Endothelial cell of umbilical vein (primary cell): Measurements from ENCODE around the gene INKA2. TPM values are rescaled to one million over a fixed set of nuclear protein-coding genes. Genes with fewer than 3 reads are reported as not detected.

ENCODE experiments used
- BruUV-seq: library from RNA; stranded (reverse); fragments of 400-500 nt; replicated peaks from 2 replicates; lab custom pipeline; 2021; lab: Mats Ljungman, UMichigan
- CTCF ChIA-PET: fragments of 300-600, 350-600 bp; sonication (Branson Sonifier 250); formaldehyde crosslinking; loops from one replicate; lab custom pipeline; 2021; ENCODE audit warnings: antibody characterized with exemption, inconsistent platforms; lab: Charles Lee
- POLR2A ChIA-PET: fragments of 300-600, 350-600 bp; sonication (Branson Sonifier 250); formaldehyde crosslinking; loops from one replicate; lab custom pipeline; 2021; ENCODE audit warnings: antibody characterized with exemption, inconsistent platforms; lab: Charles Lee
- DNase-seq: peaks from one replicate; pipeline ENCODE4 v3.0.0-alpha.2; 2011; ENCODE audit warnings: low read depth, low spot score
- FAIRE-seq: peaks from 2 replicates; lab custom pipeline; 2011; peaks lifted over from hg19 to GRCh38; lab: Jason Lieb, UNC
- H2AFZ ChIP-seq: 2 replicates; pipeline ENCODE4 v1.6.0; 2012; ENCODE audit warnings: low read depth, low read length, control low read depth, inconsistent platforms
- H3K27ac ChIP-seq: 2 replicates; pipeline ENCODE4 v1.5.1; 2011; ENCODE audit warnings: low read depth, mild to moderate bottlenecking, control low read depth, low read length, moderate library complexity; ENCODE audit not compliant: insufficient read depth
- H3K27me3 ChIP-seq, 2 experiments: 2 replicates each; pipeline versions ENCODE4 v1.6.0 to v1.6.1; 2011; ENCODE audit warnings: low read length in 2 of 2, mixed read lengths in 1 of 2; ENCODE audit not compliant: control insufficient read depth in 2 of 2, insufficient read depth in 2 of 2
- H3K36me3 ChIP-seq, 2 experiments: 2 replicates in 1 of 2; 3 replicates in 1 of 2; pipeline ENCODE4 v1.5.1; 2011; ENCODE audit warnings: low read length in 2 of 2, mild to moderate bottlenecking in 1 of 2, moderate library complexity in 1 of 2; ENCODE audit not compliant: control insufficient read depth in 2 of 2, insufficient read depth in 2 of 2; ENCODE audit errors: extremely low read depth in 1 of 2
- H3K4me1 ChIP-seq: 3 replicates; pipeline ENCODE4 v1.5.1; 2011; ENCODE audit warnings: mild to moderate bottlenecking, low read length; ENCODE audit not compliant: control insufficient read depth, insufficient read depth; ENCODE audit errors: extremely low read depth
- H3K4me2 ChIP-seq: 2 replicates; pipeline ENCODE4 v1.6.1; 2011; ENCODE audit warnings: low read length, control low read depth, mixed read lengths; ENCODE audit not compliant: insufficient read depth
- H3K4me3 ChIP-seq, 3 experiments: fragments of 200-600 bp in 1 of 3; sonication (generic), shearing (Covaris generic) in 1 of 3; replicated peaks in 1 of 3; 2 replicates each; pipeline ENCODE4 v1.5.1; 2011 to 2016; ENCODE audit warnings: control low read depth in 3 of 3, low read length in 3 of 3, mild to moderate bottlenecking in 2 of 3, inconsistent platforms in 1 of 3, low read depth in 1 of 3, moderate library complexity in 1 of 3; ENCODE audit not compliant: insufficient read depth in 1 of 3
- H3K79me2 ChIP-seq: 2 replicates; pipeline ENCODE4 v1.6.0; 2012; ENCODE audit warnings: low read length, inconsistent platforms; ENCODE audit not compliant: control insufficient read depth, insufficient read depth
- H3K9ac ChIP-seq: replicated peaks from 2 replicates; pipeline ENCODE3; 2011; ENCODE audit warnings: low read length, control low read depth; ENCODE audit not compliant: insufficient read depth; ENCODE audit errors: extremely low read depth
- H3K9me1 ChIP-seq: replicated peaks from 3 replicates; pipeline ENCODE4 v1.6.0; 2011; ENCODE audit warnings: mild to moderate bottlenecking, low read length; ENCODE audit not compliant: control insufficient read depth, insufficient read depth; ENCODE audit errors: extremely low read depth
- H3K9me3 ChIP-seq: replicated peaks from 2 replicates; pipeline ENCODE4 v1.5.1; 2012; ENCODE audit warnings: low read length, inconsistent platforms; ENCODE audit not compliant: control insufficient read depth, insufficient read depth
- H4K20me1 ChIP-seq: replicated peaks from 2 replicates; pipeline ENCODE3; 2011; ENCODE audit warnings: mild to moderate bottlenecking, low read length; ENCODE audit not compliant: control insufficient read depth, insufficient read depth; ENCODE audit errors: extremely low read depth
- GATA2 ChIP-seq: IDR thresholded peaks from 2 replicates; pipeline ENCODE4 v1.7.0; 2011; ENCODE audit warnings: low read depth, mild to moderate bottlenecking, moderate library complexity, mixed read lengths, low read length; ENCODE audit not compliant: insufficient read length, insufficient read depth
- JUN ChIP-seq: IDR thresholded peaks from 2 replicates; pipeline ENCODE4 v1.6.1; 2011; ENCODE audit warnings: borderline replicate concordance, low read depth; ENCODE audit not compliant: insufficient read length, insufficient read depth
- MYC ChIP-seq: IDR thresholded peaks from one replicate; pipeline ENCODE4 v1.6.1; 2011; ENCODE audit warnings: mild to moderate bottlenecking, low read depth, low read length
- POLR2A ChIP-seq: IDR thresholded peaks from 2 replicates; pipeline ENCODE4 v1.6.1; 2012; ENCODE audit warnings: low read depth, mild to moderate bottlenecking, control low read depth, low read length
- dilution Hi-C: fragments of 300-500 bp; cut with MboI; formaldehyde crosslinking; loops from one replicate; pipeline ENCODE4 v1.15.0; 2019; ENCODE audit warnings: low sequenced_read_pairs; ENCODE audit not compliant: extremely low pct_ligation_motif_present
- intact Hi-C: fragments of 100-400 bp; cut with micrococcal nuclease; formaldehyde crosslinking; loops from one replicate; pipeline ENCODE4 v1.10.0; 2022
- polyA plus RNA-seq, 4 experiments: library from polyadenylated mRNA; depleted of rRNA in 3 of 4; stranded (reverse) in 3 of 4; unstranded in 1 of 4; fragments of >200 nt; gene quantifications; 2 replicates each; pipeline versions ENCODE4 v1.2.1 to v1.2.3, GENCODE V29; 2011 to 2012; ENCODE audit warnings: missing spikeins in 1 of 4
- total RNA-seq: library from RNA; stranded (reverse); gene quantifications from 2 replicates; pipeline ENCODE4 v1.2.3, GENCODE V29; 2021
- TF ChIP-seq, protein P1 (sequence below): IDR thresholded peaks from 2 replicates; pipeline ENCODE4 v1.6.1; 2011; ENCODE audit not compliant: insufficient read depth, insufficient read length
- TF ChIP-seq, protein P2 (sequence below), 2 donors: IDR thresholded peaks; 1 replicate in 1 of 2; 2 replicates in 1 of 2; pipeline ENCODE4 v1.5.1; 2011; ENCODE audit warnings: low read length in 2 of 2, mild to moderate bottlenecking in 2 of 2, moderate library complexity in 2 of 2, control low read depth in 1 of 2, inconsistent platforms in 1 of 2, low read depth in 1 of 2; ENCODE audit not compliant: insufficient read depth in 1 of 2; ENCODE audit errors: extremely low read depth in 1 of 2

INKA2 gene
- total and polyA plus RNA-seq, 2 donors (not counting 3 experiments of a cell fraction or from before 2014, with no cell fraction given), result 2.4 to 7.8 TPM

DNA sequence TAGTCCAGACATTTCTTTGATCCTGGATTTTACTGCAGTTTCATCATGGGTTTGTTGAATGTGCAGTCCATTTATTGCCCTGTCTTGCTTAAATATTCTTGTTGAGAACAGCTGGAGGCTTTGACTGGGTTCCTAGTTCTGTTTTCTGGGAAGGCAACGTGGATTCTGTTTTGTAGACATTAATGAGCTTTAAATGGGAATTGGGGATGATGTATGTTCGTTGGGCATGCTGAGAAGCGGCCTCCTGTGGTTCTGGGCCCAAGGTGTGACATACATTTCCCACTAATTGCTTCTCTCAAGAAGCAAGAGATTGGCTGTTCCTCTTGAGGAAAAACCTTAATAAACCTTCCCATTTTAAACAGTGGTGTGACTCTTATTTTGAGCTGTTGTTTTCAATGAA is 22.9 kb downstream of the INKA2 start:
- BruUV-seq, result no TSS peak
- H3K27me3 ChIP-seq, result no peaks in the 10 kb centered on the region
- no peaks in the 10 kb centered on the region for H3K79me2 ChIP-seq
- dilution Hi-C loops (no loop called here), intact Hi-C loops (no loop called here)
- no peaks in the 10 kb centered on the region for H4K20me1 ChIP-seq
- no peak overlapping the region for H3K4me2 ChIP-seq
- H3K4me3 ChIP-seq, result no peak overlapping the region
- H3K27ac ChIP-seq, result no peak overlapping the region
- H3K9me3 ChIP-seq, result no peaks in the 10 kb centered on the region
- CTCF ChIA-PET, result interaction anchor here (0.9 to 8.8 kb wide), 7 partner anchors 14 to 234 kb away, joined by 3 to 487 read pairs (median 9); partner anchors contain the start of gene INKA2
- FAIRE-seq (no peak), DNase-seq (no peak)
- no peaks in the 10 kb centered on the region for H3K9me1 ChIP-seq
- H3K36me3 ChIP-seq, result no peaks in the 10 kb centered on the region
- POLR2A ChIA-PET, result interaction anchor here (1.0 kb wide), 1 partner anchor 19 kb away, joined by 3 read pairs; no protein-coding TSS in a partner anchor
- TF ChIP-seq, protein P1, sequence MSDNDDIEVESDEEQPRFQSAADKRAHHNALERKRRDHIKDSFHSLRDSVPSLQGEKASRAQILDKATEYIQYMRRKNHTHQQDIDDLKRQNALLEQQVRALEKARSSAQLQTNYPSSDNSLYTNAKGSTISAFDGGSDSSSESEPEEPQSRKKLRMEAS, result no peak
- TF ChIP-seq JUN (no peak), MYC (no peak), POLR2A (no peak), GATA2 (no peak)
- TF ChIP-seq, protein P2, sequence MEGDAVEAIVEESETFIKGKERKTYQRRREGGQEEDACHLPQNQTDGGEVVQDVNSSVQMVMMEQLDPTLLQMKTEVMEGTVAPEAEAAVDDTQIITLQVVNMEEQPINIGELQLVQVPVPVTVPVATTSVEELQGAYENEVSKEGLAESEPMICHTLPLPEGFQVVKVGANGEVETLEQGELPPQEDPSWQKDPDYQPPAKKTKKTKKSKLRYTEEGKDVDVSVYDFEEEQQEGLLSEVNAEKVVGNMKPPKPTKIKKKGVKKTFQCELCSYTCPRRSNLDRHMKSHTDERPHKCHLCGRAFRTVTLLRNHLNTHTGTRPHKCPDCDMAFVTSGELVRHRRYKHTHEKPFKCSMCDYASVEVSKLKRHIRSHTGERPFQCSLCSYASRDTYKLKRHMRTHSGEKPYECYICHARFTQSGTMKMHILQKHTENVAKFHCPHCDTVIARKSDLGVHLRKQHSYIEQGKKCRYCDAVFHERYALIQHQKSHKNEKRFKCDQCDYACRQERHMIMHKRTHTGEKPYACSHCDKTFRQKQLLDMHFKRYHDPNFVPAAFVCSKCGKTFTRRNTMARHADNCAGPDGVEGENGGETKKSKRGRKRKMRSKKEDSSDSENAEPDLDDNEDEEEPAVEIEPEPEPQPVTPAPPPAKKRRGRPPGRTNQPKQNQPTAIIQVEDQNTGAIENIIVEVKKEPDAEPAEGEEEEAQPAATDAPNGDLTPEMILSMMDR (IDR thresholded peaks at IDR 0.05; ENCODE audit: extremely low read depth in 1 of 2, insufficient read depth in 1 of 2, low read depth in 1 of 2, low read length in 2 of 2), result no peak
- no peak overlapping the region for H3K9ac ChIP-seq
- H2AFZ ChIP-seq, result no peak overlapping the region
- peaks cover 8% of the 10 kb centered on the region for H3K4me1 ChIP-seq
